NK-92 (cell line): ENCODE data around the gene ATG7.

Experiments
- DNase-seq: peaks from one replicate; lab custom pipeline; 2025; ENCODE audit not compliant: unreplicated experiment; lab: John Stamatoyannopoulos, UW

ATG7 gene

GRCh38 chr3:11549580-11550140, 277.5 kb downstream of the ATG7 start:
- no peak for DNase-seq

GRCh38 chr3:11551036-11551435, 278.8 kb downstream of the ATG7 start:
- DNase-seq: no peak

GRCh38 chr3:11552289-11553264, 280.4 kb downstream of the ATG7 start:
- no peak for DNase-seq

GRCh38 chr3:11553436-11554235, 281.4 kb downstream of the ATG7 start:
- no peak for DNase-seq

DNA sequence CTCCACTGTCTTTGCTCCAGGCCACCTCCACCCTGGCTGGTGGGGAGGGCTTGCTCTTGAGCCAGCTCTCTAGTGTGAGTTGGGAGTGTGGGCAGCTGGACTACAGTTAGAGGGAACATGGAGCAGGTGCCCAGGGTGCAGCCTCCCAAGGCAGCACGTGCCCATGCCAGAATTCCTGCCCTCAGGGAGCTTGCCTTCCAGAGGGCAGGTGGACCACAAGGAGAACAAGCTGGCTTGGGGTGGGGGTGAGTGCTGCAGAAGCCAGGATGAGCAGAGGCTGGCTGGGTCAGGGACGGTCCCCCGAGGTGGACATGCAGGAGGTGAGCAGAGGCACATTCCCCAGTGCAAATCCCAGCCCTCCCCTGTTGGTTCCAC, 282.0 kb downstream of the ATG7 start:
- DNase-seq: no peak

GRCh38 chr3:11554666-11555065, 282.5 kb downstream of the ATG7 start:
- no peak for DNase-seq

GRCh38 chr3:11555211-11555782, 283.1 kb downstream of the ATG7 start:
- DNase-seq: no peak

DNA sequence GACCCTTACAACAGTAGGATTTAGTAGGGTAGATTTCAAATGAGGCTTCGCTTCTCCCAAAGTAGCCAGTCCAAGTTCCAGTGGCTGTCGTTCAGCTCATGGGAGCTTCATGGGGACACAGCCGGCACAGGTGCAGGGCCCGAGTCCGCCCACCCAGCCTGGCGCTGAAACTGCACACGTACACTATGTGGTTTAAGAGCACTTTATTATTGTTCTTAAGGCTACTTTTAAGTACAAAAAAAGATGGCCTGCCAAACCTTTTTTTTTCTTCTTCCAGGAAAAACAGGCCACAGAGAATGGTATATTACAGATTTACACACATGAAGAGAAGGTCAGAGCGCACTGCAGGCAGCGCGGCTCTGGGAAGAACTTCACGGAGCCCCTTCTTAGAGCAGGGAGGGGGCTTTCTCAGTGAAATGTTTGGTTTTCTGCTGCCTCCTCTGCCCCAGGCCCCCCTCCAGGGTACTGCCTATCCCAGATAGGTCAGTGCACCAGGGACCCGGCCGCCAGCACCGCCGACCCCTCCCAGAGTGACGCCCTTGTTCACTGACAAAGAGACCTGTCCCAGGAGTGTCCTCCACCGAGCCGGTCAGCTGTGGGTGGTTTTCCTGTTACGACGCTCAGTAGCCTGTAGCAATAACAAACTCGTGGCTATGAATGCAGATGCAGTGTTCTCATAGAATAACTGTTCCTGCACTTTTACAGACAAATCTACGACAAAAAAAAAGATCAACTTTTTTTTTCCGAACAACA, 283.9 kb downstream of the ATG7 start:
- DNase-seq: no peak

DNA sequence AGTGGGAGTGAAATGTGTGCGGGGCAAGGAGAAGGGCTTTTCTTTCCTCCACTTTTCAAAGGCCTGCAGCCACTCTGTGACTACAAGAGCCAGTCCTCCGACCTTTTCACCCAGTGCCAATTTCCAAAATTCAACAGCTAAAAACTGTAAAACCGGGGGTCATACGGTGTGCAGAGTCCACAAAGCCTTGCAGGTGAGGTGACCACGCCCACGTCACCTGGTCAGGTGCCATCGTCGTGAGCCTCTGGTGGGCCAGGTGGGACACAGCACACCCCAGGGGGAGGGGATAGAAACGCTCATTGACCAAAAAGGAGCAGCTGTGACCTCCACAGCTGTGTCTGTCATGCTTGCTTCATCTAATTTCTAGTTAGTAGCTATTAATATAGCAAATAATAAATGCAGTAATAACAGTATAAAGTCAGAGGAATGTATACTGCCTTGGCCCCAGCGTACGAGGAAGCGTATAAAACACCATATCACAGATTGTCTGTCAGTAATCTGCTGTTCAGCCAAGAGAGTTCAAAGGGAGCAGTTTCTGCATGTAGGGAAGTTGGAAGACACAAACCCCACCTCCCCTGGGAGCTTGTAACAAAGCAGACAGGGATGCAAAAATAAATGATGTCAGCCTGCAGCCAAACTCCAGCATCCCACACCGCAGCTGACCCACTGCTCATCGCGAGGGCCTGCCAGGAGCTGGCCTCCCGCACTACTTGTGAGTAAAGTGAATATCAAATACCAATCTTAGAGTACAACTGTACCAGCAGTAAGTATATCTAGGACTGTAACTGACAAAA, 284.9 kb downstream of the ATG7 start:
- no peak for DNase-seq

DNA sequence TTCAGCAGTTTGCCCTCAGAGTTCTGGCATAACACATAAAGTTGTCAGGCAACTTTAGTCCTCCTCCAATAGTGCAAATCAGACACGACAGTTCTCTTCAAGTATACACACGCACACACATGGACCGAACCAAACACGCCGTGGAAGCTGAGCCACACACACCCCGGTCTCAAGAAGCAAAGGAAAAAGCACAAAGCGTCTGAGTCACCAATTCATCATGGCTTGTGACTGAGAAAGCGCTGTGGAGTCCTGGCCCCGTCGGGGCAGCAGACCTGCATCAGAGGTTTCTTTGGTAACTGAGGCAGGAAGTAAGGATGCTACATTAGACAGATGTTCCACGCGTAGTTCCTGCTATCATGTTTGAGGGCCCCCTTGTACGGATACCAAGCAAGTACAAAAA, 285.8 kb downstream of the ATG7 start:
- DNase-seq: no peak

DNA sequence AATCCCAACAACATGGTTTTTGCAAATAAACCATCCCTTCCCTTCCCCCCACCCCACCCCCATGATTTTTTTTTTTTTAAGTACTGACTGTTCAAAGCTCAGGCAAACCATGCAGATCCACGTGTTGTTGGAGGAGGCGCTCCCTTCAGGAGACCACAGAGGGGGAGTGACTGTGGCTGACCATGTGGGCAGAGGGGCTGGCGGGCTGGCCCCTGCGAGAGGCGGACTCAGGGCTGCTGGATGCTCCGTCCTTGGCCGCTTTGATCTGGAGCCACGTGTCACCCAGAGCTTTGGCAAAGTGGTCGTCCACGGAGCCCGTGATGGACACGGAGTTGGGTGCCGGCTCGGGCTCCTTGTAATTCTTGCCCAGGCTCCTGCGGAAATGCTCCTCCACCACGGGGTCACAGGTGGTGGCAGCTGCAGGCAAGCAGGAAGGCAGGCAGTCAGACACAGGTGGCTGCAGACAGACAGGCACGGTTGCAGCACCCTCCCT, 286.3 kb downstream of the ATG7 start:
- no peak for DNase-seq

- no peak for DNase-seq
Observed at GRCh38 chr3:11558918-11559815, 287.0 kb downstream of the ATG7 start.

DNA sequence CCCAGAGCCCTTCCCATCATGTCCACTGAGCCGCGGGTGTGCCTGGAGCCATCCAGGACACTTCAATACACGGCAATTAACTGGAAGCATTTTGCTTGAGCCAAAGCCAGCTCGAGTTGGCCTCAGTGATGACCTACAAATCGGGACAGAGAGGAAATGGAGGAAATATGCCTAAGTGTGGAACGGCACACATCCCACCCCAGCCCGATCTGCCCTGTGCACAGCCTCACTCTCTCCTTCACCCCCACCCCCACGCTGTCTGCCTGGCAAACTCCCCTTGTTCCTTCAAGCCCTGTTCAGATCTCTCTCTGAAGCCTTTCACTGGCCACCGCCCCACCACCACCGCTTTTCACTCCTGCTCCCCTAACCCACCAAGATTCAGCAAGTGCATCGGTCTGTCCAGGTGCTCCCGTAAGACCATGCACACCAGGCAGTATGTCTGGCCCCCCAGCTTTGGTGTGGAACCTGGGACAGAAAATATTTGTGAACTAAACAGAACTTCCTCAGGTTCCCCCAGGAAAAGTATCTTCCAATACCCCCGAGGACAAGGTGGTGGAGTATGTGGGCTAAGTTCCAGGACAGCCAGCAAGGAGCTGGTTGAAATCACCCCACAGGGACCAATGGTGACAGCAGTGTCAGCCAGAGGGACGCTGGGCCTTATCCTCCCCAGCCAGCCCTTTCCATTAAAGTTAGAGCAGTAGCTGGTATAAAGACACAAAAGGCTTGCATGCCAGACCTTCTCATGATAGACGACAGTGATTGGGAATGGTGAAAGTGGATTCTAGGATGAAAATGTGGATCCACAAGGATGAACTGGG, 287.8 kb downstream of the ATG7 start:
- DNase-seq: no peak

GRCh38 chr3:11560746-11561145, 288.5 kb downstream of the ATG7 start:
- no peak for DNase-seq

DNA sequence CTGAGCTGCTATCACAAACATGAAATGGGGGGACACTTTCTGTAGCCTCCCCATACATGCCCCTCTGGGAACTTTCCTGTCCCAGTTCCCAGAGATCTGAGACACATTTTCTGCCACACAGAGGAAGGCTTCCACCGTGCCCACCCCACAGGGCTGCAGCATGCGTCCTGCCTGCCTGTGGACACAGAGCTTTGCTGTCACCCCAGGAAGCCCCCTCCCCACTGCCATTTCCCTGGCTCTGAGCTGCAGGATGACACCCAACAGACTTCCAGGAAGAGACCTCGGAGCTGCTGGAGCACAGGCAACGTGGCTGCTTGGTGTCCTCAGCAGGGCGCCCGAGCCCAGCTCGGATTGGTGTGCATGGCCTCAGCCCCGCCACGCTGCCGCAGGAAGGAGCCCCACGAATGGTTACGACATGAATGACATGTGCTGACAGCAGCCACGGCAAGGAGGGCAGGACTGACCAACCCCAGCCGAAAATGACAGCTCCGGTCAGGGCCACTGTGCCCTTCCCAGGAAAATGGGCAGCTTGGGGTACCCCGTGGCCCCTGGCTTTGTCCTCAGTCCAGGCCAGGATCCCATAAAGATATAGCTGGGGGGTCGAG, 290.2 kb downstream of the ATG7 start:
- DNase-seq: no peak

GRCh38 chr3:11563159-11563864, 291.1 kb downstream of the ATG7 start:
- DNase-seq: no peak

GRCh38 chr3:11563865-11564185, 291.6 kb downstream of the ATG7 start:
- no peak for DNase-seq
